T-cell (primary cell): ENCODE measurements around the gene TTC7B. TPM values are rescaled to one million over a fixed set of nuclear protein-coding genes. Genes with fewer than 3 reads are reported as not detected.

Experiments
- ATAC-seq, 4 experiments: fragments of 200-7000 bp in 3 of 4; fragments of 150-1000 bp in 1 of 4; cut with Tn5 transposase; replicated peaks in 1 of 4; 1 replicate in 3 of 4; 2 replicates in 1 of 4; pipeline ENCODE4 v1.10.0; 2021; ENCODE audit warnings: moderate library complexity in 3 of 4, mild to moderate bottlenecking in 2 of 4, moderate number of reproducible peaks in 1 of 4
- CTCF ChIA-PET, 2 donors: fragments of 300-600 bp; sonication (Branson Sonifier 250); formaldehyde crosslinking; loops; one replicate each; lab custom pipeline; 2022; ENCODE audit warnings: antibody characterized with exemption in 2 of 2; lab: Charles Lee
- POLR2A ChIA-PET, 2 donors: fragments of 300-600 bp; sonication (Branson Sonifier 250); formaldehyde crosslinking; loops; one replicate each; lab custom pipeline; 2022; ENCODE audit warnings: antibody characterized with exemption in 2 of 2; lab: Charles Lee
- DNase-seq, 35 experiments: peaks; one replicate each; pipeline versions ENCODE4 v3.0.0 to v3.0.0-alpha.2; 2013 to 2023
- H3K27ac ChIP-seq: one replicate; pipeline ENCODE4 v1.5.1; 2013; ENCODE audit warnings: low read length
- H3K27me3 ChIP-seq, 2 experiments: replicated peaks in 1 of 2; 1 replicate in 1 of 2; 2 replicates in 1 of 2; pipeline versions ENCODE4 v1.6.1 to v1.7.0; 2013; ENCODE audit warnings: low read length in 1 of 2, mixed read lengths in 1 of 2; ENCODE audit not compliant: control insufficient read depth in 2 of 2, insufficient read depth in 2 of 2; ENCODE audit errors: extremely low read depth in 1 of 2
- H3K36me3 ChIP-seq, 2 donors: 1 replicate in 1 of 2; 2 replicates in 1 of 2; pipeline versions ENCODE4 v1.6.1 to v1.7.0; 2013; ENCODE audit warnings: low read length in 1 of 2; ENCODE audit not compliant: control insufficient read depth in 2 of 2, insufficient read depth in 1 of 2; ENCODE audit errors: extremely low read depth in 1 of 2
- H3K4me1 ChIP-seq, 2 experiments: 1 replicate in 1 of 2; 2 replicates in 1 of 2; pipeline versions ENCODE4 v1.6.1 to v1.7.0; 2013; ENCODE audit warnings: low read length in 2 of 2, mixed read lengths in 1 of 2; ENCODE audit not compliant: insufficient read depth in 2 of 2, control insufficient read depth in 1 of 2; ENCODE audit errors: extremely low read depth in 1 of 2
- H3K4me3 ChIP-seq, 2 donors: 1 replicate in 1 of 2; 2 replicates in 1 of 2; pipeline versions ENCODE4 v1.5.1 to v1.7.0; 2013; ENCODE audit warnings: mild to moderate bottlenecking in 2 of 2, low read length in 1 of 2, moderate library complexity in 1 of 2; ENCODE audit not compliant: control insufficient read depth in 1 of 2; ENCODE audit errors: extremely low read depth in 1 of 2
- H3K9me3 ChIP-seq: 2 replicates; pipeline ENCODE4 v1.7.0; 2013
- H3K27ac Mint-ChIP-seq, 2 donors: one replicate each; pipeline ENCODE4 v1.8.0; 2020 to 2021; ENCODE audit warnings: mild to moderate bottlenecking in 2 of 2, mixed read lengths in 2 of 2
- H3K27me3 Mint-ChIP-seq, 2 donors: one replicate each; pipeline ENCODE4 v1.8.0; 2021 to 2022; ENCODE audit warnings: mixed read lengths in 2 of 2
- H3K36me3 Mint-ChIP-seq: one replicate; pipeline ENCODE4 v1.8.0; 2021; ENCODE audit warnings: mixed read lengths
- H3K4me1 Mint-ChIP-seq, 3 donors: one replicate each; pipeline ENCODE4 v1.8.0; 2020 to 2022; ENCODE audit warnings: mixed read lengths in 3 of 3, mild to moderate bottlenecking in 1 of 3
- H3K4me3 Mint-ChIP-seq, 3 donors: one replicate each; pipeline ENCODE4 v1.8.0; 2020 to 2022; ENCODE audit warnings: mild to moderate bottlenecking in 3 of 3, mixed read lengths in 3 of 3, moderate library complexity in 3 of 3
- H3K9me3 Mint-ChIP-seq, 3 donors: one replicate each; pipeline ENCODE4 v1.8.0; 2020 to 2022; ENCODE audit warnings: mixed read lengths in 3 of 3
- WGBS: methylation state at CpG from one replicate; pipeline ENCODE4 v1.1.5; 2013; ENCODE audit warnings: missing lambda C conversion rate; ENCODE audit not compliant: insufficient coverage; 5-methylcytosine and 5-hydroxymethylcytosine counted together
- total RNA-seq, 35 experiments: library from RNA in 6 of 35; stranded (reverse) in 6 of 35; fragments of 120-200 nt in 1 of 35; gene quantifications; one replicate each; pipeline versions ENCODE4 v1.2.1 to v1.2.4 and lab custom pipeline; 2013 to 2026

Gene TTC7B
- total RNA-seq, 5 donors from 2014 or later (not counting 1 experiment from before 2014, with no cell fraction given), result 1.5 to 2.6 (median 1.7) TPM

GRCh38 chr14:90605430-90605829 lies 210.8 kb downstream of the TTC7B start:
- Histone ChIP-seq H3K27ac (no peak overlapping the region), H3K27me3 (peaks cover 0 to 4% of the 10 kb centered on the region in 2 experiments), H3K4me1 (no peaks in the 10 kb centered on the region), H3K36me3 (no peaks in the 10 kb centered on the region), H3K9me3 (no peaks in the 10 kb centered on the region), H3K4me3 (no peak overlapping the region)
- no peaks in the 10 kb centered on the region for H3K36me3 Mint-ChIP-seq
- H3K27ac Mint-ChIP-seq, result no peak overlapping the region
- H3K9me3 Mint-ChIP-seq, result no peaks in the 10 kb centered on the region
- no peaks in the 10 kb centered on the region for H3K4me1 Mint-ChIP-seq
- 69% methylated on average over 5 of the region's 6 CpGs for WGBS
- H3K27me3 Mint-ChIP-seq, result peaks cover 5 to 9% of the 10 kb centered on the region in 2 donors
- H3K4me3 Mint-ChIP-seq, result no peak overlapping the region
- POLR2A ChIA-PET, result no interaction called here
- ATAC-seq, result no peak
- no peak for DNase-seq
- CTCF ChIA-PET, result no interaction called here

DNA sequence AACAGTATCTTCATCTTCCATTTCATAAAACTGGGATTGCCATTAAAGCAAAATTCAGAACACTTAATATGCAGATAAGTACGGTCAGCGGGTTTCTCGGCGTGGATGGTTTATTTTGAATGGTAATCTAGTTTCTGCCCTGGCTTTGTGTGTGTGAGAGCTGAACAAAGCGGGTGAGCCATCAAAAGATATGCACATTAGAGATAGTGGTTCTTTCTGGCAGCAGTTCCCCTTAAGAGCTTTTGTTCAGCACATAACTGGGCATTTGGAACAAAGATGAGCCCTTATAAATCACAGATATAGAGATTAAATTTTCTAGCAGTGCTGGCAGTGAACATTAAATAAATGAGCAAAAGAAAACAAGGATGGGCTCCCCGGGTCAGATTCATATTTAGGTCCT lies 211.9 kb downstream of the TTC7B start:
- Mint-ChIP-seq H3K27ac (no peak overlapping the region), H3K4me3 (no peak overlapping the region), H3K36me3 (no peaks in the 10 kb centered on the region), H3K27me3 (peaks cover 5 to 15% of the 10 kb centered on the region in 2 donors), H3K9me3 (no peaks in the 10 kb centered on the region), H3K4me1 (no peaks in the 10 kb centered on the region)
- no peak for DNase-seq
- H3K4me1 ChIP-seq, result no peaks in the 10 kb centered on the region
- no peaks in the 10 kb centered on the region for H3K36me3 ChIP-seq
- ChIA-PET POLR2A (no interaction called here), CTCF (no interaction called here)
- H3K27me3 ChIP-seq, result peaks cover 0 to 4% of the 10 kb centered on the region in 2 experiments
- no peak overlapping the region for H3K4me3 ChIP-seq
- 96% methylated on average over 4 of the region's 6 CpGs for WGBS
- no peaks in the 10 kb centered on the region for H3K9me3 ChIP-seq
- ATAC-seq, result no peak
- H3K27ac ChIP-seq, result no peak overlapping the region

DNA sequence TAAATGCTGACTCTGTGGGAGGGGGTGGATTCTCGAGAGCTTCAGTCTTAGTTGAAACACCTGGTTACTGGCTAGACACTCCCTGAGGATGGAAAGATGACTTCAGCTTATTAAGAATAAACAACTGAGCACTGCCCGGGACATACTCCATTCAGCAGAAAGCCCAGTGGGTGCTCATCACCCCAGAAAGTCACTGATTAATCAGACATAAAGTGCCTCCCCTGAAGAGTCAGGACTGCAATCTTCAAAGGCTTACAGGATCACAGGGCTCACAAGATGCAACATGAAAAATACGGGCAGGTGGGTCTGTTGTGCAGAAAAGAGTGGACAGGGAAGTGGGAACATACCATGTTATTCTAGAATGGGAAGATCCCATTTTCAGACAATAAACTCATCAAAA lies 212.4 kb downstream of the TTC7B start:
- Histone ChIP-seq H3K4me3 (no peak overlapping the region), H3K4me1 (no peaks in the 10 kb centered on the region), H3K27me3 (peaks cover 0 to 7% of the 10 kb centered on the region in 2 experiments), H3K27ac (no peak overlapping the region), H3K36me3 (no peaks in the 10 kb centered on the region), H3K9me3 (no peaks in the 10 kb centered on the region)
- H3K27ac Mint-ChIP-seq, result no peak overlapping the region
- ChIA-PET CTCF (no interaction called here), POLR2A (no interaction called here)
- ATAC-seq (no peak), DNase-seq (no peak)
- no peaks in the 10 kb centered on the region for H3K9me3 Mint-ChIP-seq
- 86% methylated on average over 1 of the region's 3 CpGs for WGBS
- H3K27me3 Mint-ChIP-seq, result peaks cover 5 to 15% of the 10 kb centered on the region in 2 donors
- no peaks in the 10 kb centered on the region for H3K36me3 Mint-ChIP-seq
- no peak overlapping the region for H3K4me3 Mint-ChIP-seq
- H3K4me1 Mint-ChIP-seq, result no peaks in the 10 kb centered on the region

DNA sequence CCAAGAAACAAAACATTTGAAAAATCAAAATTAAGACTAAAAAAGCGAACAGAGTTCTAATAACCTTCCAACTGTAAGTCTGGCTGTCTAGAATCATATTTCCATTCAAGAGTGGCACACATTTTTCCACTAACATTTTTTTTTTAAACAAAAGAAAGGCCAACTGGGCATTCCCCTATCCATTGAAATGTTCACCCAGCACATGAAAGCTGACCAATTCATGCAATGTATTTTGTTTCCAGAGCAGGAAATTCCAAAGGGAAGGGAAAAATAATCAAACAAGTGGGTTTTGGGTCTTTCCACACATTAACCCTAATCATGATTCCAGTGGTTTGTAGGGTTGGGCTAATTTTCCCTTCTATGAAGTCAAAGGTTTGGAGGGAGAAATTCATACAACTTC lies 212.9 kb downstream of the TTC7B start:
- Histone ChIP-seq H3K36me3 (no peaks in the 10 kb centered on the region), H3K9me3 (no peaks in the 10 kb centered on the region), H3K4me3 (no peak overlapping the region), H3K27ac (no peak overlapping the region), H3K27me3 (peaks cover 0 to 6% of the 10 kb centered on the region in 2 experiments), H3K4me1 (no peaks in the 10 kb centered on the region)
- Mint-ChIP-seq H3K9me3 (no peaks in the 10 kb centered on the region), H3K4me3 (no peak overlapping the region), H3K27me3 (peaks cover 5 to 15% of the 10 kb centered on the region in 2 donors), H3K36me3 (no peaks in the 10 kb centered on the region), H3K27ac (no peak overlapping the region), H3K4me1 (no peaks in the 10 kb centered on the region)
- ChIA-PET CTCF (no interaction called here), POLR2A (no interaction called here)
- WGBS, result no CpG with 5 or more reads among the region's 1 CpG
- ATAC-seq (no peak), DNase-seq (no peak)

- ATAC-seq, result no peak
- H3K27me3 ChIP-seq, result peaks cover 0 to 8% of the 10 kb centered on the region in 2 experiments
- H3K4me3 ChIP-seq, result no peak overlapping the region
- Mint-ChIP-seq H3K36me3 (no peaks in the 10 kb centered on the region), H3K27me3 (peaks cover 5 to 12% of the 10 kb centered on the region in 2 donors), H3K27ac (no peak overlapping the region), H3K9me3 (no peaks in the 10 kb centered on the region), H3K4me3 (no peak overlapping the region), H3K4me1 (no peaks in the 10 kb centered on the region)
- 79% methylated on average over 6 of the region's 9 CpGs for WGBS
- ChIA-PET POLR2A (interaction anchor here in 1 of 2 donors (0.7 kb wide), 1 partner anchor 9 kb away, joined by 5 read pairs; no protein-coding TSS in a partner anchor), CTCF (no interaction called here)
- no peaks in the 10 kb centered on the region for H3K36me3 ChIP-seq
- H3K27ac ChIP-seq, result no peak overlapping the region
- H3K4me1 ChIP-seq, result no peaks in the 10 kb centered on the region
- no peaks in the 10 kb centered on the region for H3K9me3 ChIP-seq
- no peak for DNase-seq
Observed at GRCh38 chr14:90602088-90602687, 214.0 kb downstream of the TTC7B start.

- Mint-ChIP-seq H3K27me3 (peaks cover 5 to 12% of the 10 kb centered on the region in 2 donors), H3K36me3 (no peaks in the 10 kb centered on the region), H3K27ac (no peak overlapping the region), H3K4me1 (no peaks in the 10 kb centered on the region), H3K9me3 (no peaks in the 10 kb centered on the region), H3K4me3 (no peak overlapping the region)
- H3K4me3 ChIP-seq, result no peak overlapping the region
- no peaks in the 10 kb centered on the region for H3K4me1 ChIP-seq
- peaks cover 0 to 8% of the 10 kb centered on the region in 2 experiments for H3K27me3 ChIP-seq
- 77% methylated on average over 5 of the region's 9 CpGs for WGBS
- DNase-seq, result no peak
- ATAC-seq, result no peak
- H3K36me3 ChIP-seq, result no peaks in the 10 kb centered on the region
- no peaks in the 10 kb centered on the region for H3K9me3 ChIP-seq
- no peak overlapping the region for H3K27ac ChIP-seq
- POLR2A ChIA-PET, result no interaction called here
- CTCF ChIA-PET, result no interaction called here
Observed at GRCh38 chr14:90601563-90601962, 214.7 kb downstream of the TTC7B start.
